H1 (cell line): Measurements from ENCODE around the gene MRPL45. TPM values are rescaled to one million over a fixed set of nuclear protein-coding genes. Genes with fewer than 3 reads are reported as not detected.
"Not testable (repeated sequence)": the region's sequence is repeated elsewhere in the genome, so short reads cannot be mapped to it uniquely, and the experiment has no call there.

ENCODE experiments used
- CTCF ChIA-PET: fragments of 300-600 bp; sonication (Branson Sonifier 250); formaldehyde crosslinking; loops from one replicate; lab custom pipeline; 2021; ENCODE audit not compliant: partially characterized antibody; lab: Charles Lee
- POLR2A ChIA-PET: fragments of 300-600 bp; sonication (Branson Sonifier 250); formaldehyde crosslinking; loops from one replicate; lab custom pipeline; 2021; ENCODE audit warnings: inconsistent platforms; ENCODE audit not compliant: partially characterized antibody; lab: Charles Lee
- DNase-seq, 2 experiments: peaks; one replicate each; pipeline versions ENCODE4 v3.0.0 to v3.0.0-alpha.2; 2010 to 2022; ENCODE audit warnings: low spot score in 2 of 2, low read depth in 1 of 2, mixed read lengths in 1 of 2
- FAIRE-seq: peaks from 2 replicates; lab custom pipeline; 2011; peaks lifted over from hg19 to GRCh38; lab: Jason Lieb, UNC
- H2AFZ ChIP-seq: 2 replicates; pipeline ENCODE4 v1.8.1; 2012; ENCODE audit warnings: low read length, inconsistent platforms
- H2AK5ac ChIP-seq: 2 replicates; pipeline ENCODE4 v1.6.1; 2013; ENCODE audit warnings: low read depth, low read length
- H2BK120ac ChIP-seq: replicated peaks from 2 replicates; pipeline ENCODE3; 2013; ENCODE audit warnings: low read depth, low read length, inconsistent platforms
- H2BK12ac ChIP-seq: 2 replicates; pipeline ENCODE4 v1.6.1; 2013; ENCODE audit warnings: low read depth, low read length
- H2BK15ac ChIP-seq: 2 replicates; pipeline ENCODE4 v1.6.1; 2013; ENCODE audit warnings: low read length
- H2BK20ac ChIP-seq: 2 replicates; pipeline ENCODE4 v1.6.1; 2013; ENCODE audit warnings: low read length
- H2BK5ac ChIP-seq: 2 replicates; pipeline ENCODE4 v1.6.1; 2013; ENCODE audit warnings: low read depth, low read length
- H3K14ac ChIP-seq: 2 replicates; pipeline ENCODE4 v1.6.1; 2013; ENCODE audit warnings: inconsistent platforms; ENCODE audit not compliant: insufficient read length
- H3K18ac ChIP-seq: 2 replicates; pipeline ENCODE4 v1.6.1; 2013; ENCODE audit warnings: low read length; ENCODE audit errors: extremely low read depth
- H3K23ac ChIP-seq: 2 replicates; pipeline ENCODE4 v1.6.1; 2013; ENCODE audit warnings: inconsistent platforms; ENCODE audit not compliant: insufficient read length
- H3K23me2 ChIP-seq: 2 replicates; pipeline ENCODE4 v1.6.1; 2013; ENCODE audit warnings: low read depth, low read length
- H3K27ac ChIP-seq: 2 replicates; pipeline ENCODE4 v1.6.1; 2011; ENCODE audit warnings: low read depth, low read length, inconsistent platforms
- H3K27me3 ChIP-seq, 4 experiments: replicated peaks in 1 of 4; 1 replicate in 1 of 4; 2 replicates in 3 of 4; pipeline versions ENCODE4 v1.6.1 to v1.8.1; 2011 to 2013; ENCODE audit warnings: low read length in 3 of 4, mild to moderate bottlenecking in 3 of 4, inconsistent platforms in 2 of 4, mixed read lengths in 2 of 4, moderate library complexity in 1 of 4; ENCODE audit not compliant: control insufficient read depth in 3 of 4, insufficient read depth in 3 of 4; ENCODE audit errors: extremely low read depth in 1 of 4
- H3K36me3 ChIP-seq, 4 experiments: 2 replicates each; pipeline versions ENCODE4 v1.6.1 to v1.8.1; 2011 to 2013; ENCODE audit warnings: mild to moderate bottlenecking in 4 of 4, low read length in 3 of 4, moderate library complexity in 2 of 4, control low read depth in 1 of 4, inconsistent platforms in 1 of 4; ENCODE audit not compliant: insufficient read depth in 4 of 4, control insufficient read depth in 2 of 4
- H3K4ac ChIP-seq: replicated peaks from 2 replicates; pipeline ENCODE3; 2013; ENCODE audit warnings: low read length, low read depth, mixed read lengths, inconsistent platforms; ENCODE audit not compliant: insufficient read length
- H3K4me1 ChIP-seq, 4 experiments: replicated peaks in 1 of 4; 1 replicate in 1 of 4; 2 replicates in 3 of 4; pipeline versions ENCODE4 v1.6.1 to v1.8.1; 2011 to 2013; ENCODE audit warnings: low read length in 3 of 4, inconsistent platforms in 2 of 4, mixed read lengths in 1 of 4; ENCODE audit not compliant: insufficient read depth in 4 of 4, control insufficient read depth in 3 of 4
- H3K4me2 ChIP-seq, 2 experiments: 2 replicates each; pipeline versions ENCODE4 v1.6.1 to v1.8.1; 2011 to 2013; ENCODE audit warnings: low read depth in 2 of 2, low read length in 2 of 2, control low read depth in 1 of 2, inconsistent platforms in 1 of 2, mild to moderate bottlenecking in 1 of 2; ENCODE audit not compliant: insufficient read depth in 1 of 2
- H3K4me3 ChIP-seq, 4 experiments: fragments of 200-600, 300-600 bp in 1 of 4; sonication (generic), shearing (Covaris generic), sonication (Bioruptor Twin) in 1 of 4; 2 replicates each; pipeline versions ENCODE4 v1.5.1 to v1.8.1; 2011 to 2016; ENCODE audit warnings: low read length in 4 of 4, low read depth in 3 of 4, control low read depth in 2 of 4, inconsistent platforms in 2 of 4, mild to moderate bottlenecking in 2 of 4, mixed read lengths in 1 of 4, moderate library complexity in 1 of 4; ENCODE audit not compliant: insufficient read depth in 2 of 4; ENCODE audit errors: extremely low read depth in 1 of 4
- H3K56ac ChIP-seq: replicated peaks from 2 replicates; pipeline ENCODE3; 2013; ENCODE audit warnings: low read depth, mild to moderate bottlenecking, mixed read lengths, low read length, inconsistent platforms; ENCODE audit not compliant: insufficient read length
- H3K79me1 ChIP-seq: 2 replicates; pipeline ENCODE4 v1.6.1; 2013; ENCODE audit warnings: low read depth, low read length, control low read depth
- H3K79me2 ChIP-seq, 2 experiments: 2 replicates each; pipeline versions ENCODE4 v1.6.1 to v1.8.1; 2012 to 2013; ENCODE audit warnings: low read length in 2 of 2, mild to moderate bottlenecking in 2 of 2, inconsistent platforms in 1 of 2; ENCODE audit not compliant: insufficient read depth in 2 of 2, control insufficient read depth in 1 of 2
- H3K9ac ChIP-seq, 4 experiments: replicated peaks in 1 of 4; 1 replicate in 1 of 4; 2 replicates in 3 of 4; pipeline versions ENCODE4 v1.6.1 to v1.8.1; 2011 to 2013; ENCODE audit warnings: low read depth in 3 of 4, low read length in 3 of 4, control low read depth in 2 of 4, mild to moderate bottlenecking in 2 of 4, moderate library complexity in 2 of 4, inconsistent platforms in 1 of 4; ENCODE audit errors: extremely low read depth in 1 of 4
- H3K9me3 ChIP-seq, 2 experiments: 2 replicates each; pipeline versions ENCODE4 v1.6.1 to v1.8.1; 2012 to 2013; ENCODE audit warnings: mild to moderate bottlenecking in 2 of 2, moderate library complexity in 2 of 2, control low read depth in 1 of 2, inconsistent platforms in 1 of 2, low read depth in 1 of 2, low read length in 1 of 2, mixed read lengths in 1 of 2; ENCODE audit not compliant: insufficient read depth in 2 of 2
- H4K20me1 ChIP-seq, 2 experiments: replicated peaks in 1 of 2; 2 replicates each; pipeline versions ENCODE3 to v1.8.1; 2011 to 2013; ENCODE audit warnings: inconsistent platforms in 2 of 2, low read length in 2 of 2, mild to moderate bottlenecking in 1 of 2; ENCODE audit not compliant: insufficient read depth in 2 of 2, control insufficient read depth in 1 of 2
- H4K5ac ChIP-seq: 2 replicates; pipeline ENCODE4 v1.6.1; 2013; ENCODE audit warnings: low read length, low read depth, mixed read lengths, inconsistent platforms; ENCODE audit not compliant: insufficient read length
- H4K8ac ChIP-seq: 2 replicates; pipeline ENCODE4 v1.8.0; 2013; ENCODE audit warnings: mild to moderate bottlenecking, moderate library complexity, low read length, inconsistent platforms; ENCODE audit not compliant: insufficient read depth; ENCODE audit errors: extremely low read depth
- H4K91ac ChIP-seq: replicated peaks from 2 replicates; pipeline ENCODE3; 2013; ENCODE audit warnings: low read length, mixed read lengths, inconsistent platforms; ENCODE audit not compliant: insufficient read length
- BACH1 ChIP-seq: IDR thresholded peaks from 2 replicates; pipeline ENCODE4 v1.6.1; 2012; ENCODE audit warnings: low read length, improper control_type of control experiment
- HDAC2 ChIP-seq, 2 experiments: fragments of 300-600 bp in 1 of 2; sonication (generic) in 1 of 2; IDR thresholded peaks; 2 replicates each; pipeline ENCODE4 v1.6.1; 2011 to 2012; ENCODE audit warnings: low read depth in 2 of 2, low read length in 2 of 2, mild to moderate bottlenecking in 2 of 2, moderate library complexity in 2 of 2, borderline replicate concordance in 1 of 2, inconsistent platforms in 1 of 2
- KDM5A ChIP-seq: fragments of 200-600 bp; IDR thresholded peaks from 2 replicates; pipeline ENCODE4 v1.7.1; 2012; ENCODE audit warnings: mild to moderate bottlenecking, low read length, inconsistent platforms, mixed read lengths
- NRF1 ChIP-seq: IDR thresholded peaks from 2 replicates; pipeline ENCODE4 v1.6.1; 2011; ENCODE audit warnings: mild to moderate bottlenecking, low read depth, low read length, improper control_type of control experiment
- POLR2AphosphoS5 ChIP-seq: IDR thresholded peaks from 2 replicates; pipeline ENCODE4 v1.6.1; 2011; ENCODE audit warnings: low read depth, low read length
- SP1 ChIP-seq: IDR thresholded peaks from 2 replicates; pipeline ENCODE4 v1.6.1; 2011; ENCODE audit warnings: low read depth, low read length
- TAF1 ChIP-seq: IDR thresholded peaks from 2 replicates; pipeline ENCODE4 v1.6.1; 2011; ENCODE audit warnings: mild to moderate bottlenecking, low read depth, low read length
- TBP ChIP-seq: IDR thresholded peaks from 2 replicates; pipeline ENCODE4 v1.6.1; 2011; ENCODE audit warnings: low read depth, low read length, improper control_type of control experiment
- TEAD4 ChIP-seq: IDR thresholded peaks from 2 replicates; pipeline ENCODE4 v1.6.1; 2012; ENCODE audit warnings: low read depth, low read length, inconsistent platforms, mixed read lengths
- YY1 ChIP-seq: IDR thresholded peaks from 2 replicates; pipeline ENCODE4 v1.6.1; 2011; ENCODE audit warnings: low read depth, mild to moderate bottlenecking, low read length
- WGBS, 2 experiments: shearing (Covaris generic) in 1 of 2; methylation state at CpG; one replicate each; pipeline versions ENCODE4 v1.1.6 to v1.1.7; 2013 to 2015; ENCODE audit warnings: low lambda C conversion rate in 2 of 2, mixed read lengths in 2 of 2, inconsistent platforms in 1 of 2, low coverage in 1 of 2, missing lambda C conversion rate in 1 of 2; ENCODE audit not compliant: insufficient replicate concordance in 2 of 2, insufficient coverage in 1 of 2, insufficient read length in 1 of 2; ENCODE audit errors: extremely low coverage in 1 of 2, missing lambda C conversion rate in 1 of 2; 5-methylcytosine and 5-hydroxymethylcytosine counted together
- long read RNA-seq, 2 experiments: library from RNA in 1 of 2; library from capped mRNA in 1 of 2; stranded (forward); transcript quantifications; one replicate each; pipeline ENCODE4 v2.0.0, GENCODE V29; 2021; ENCODE audit warnings: inconsistent platforms in 1 of 2
- polyA minus RNA-seq, 3 experiments: library from RNA; depleted of rRNA, polyadenylated mRNA; stranded (reverse); fragments of >200 nt; gene quantifications; 1 replicate in 2 of 3; 2 replicates in 1 of 3; pipeline ENCODE4 v1.2.3, GENCODE V29; 2011
- polyA plus RNA-seq, 7 experiments: library from polyadenylated mRNA; depleted of rRNA in 3 of 7; stranded (reverse) in 5 of 7; unstranded in 2 of 7; fragments of >200 nt in 5 of 7; fragments of 200-250 nt in 2 of 7; gene quantifications; 1 replicate in 5 of 7; 2 replicates in 1 of 7; 4 replicates in 1 of 7; pipeline versions ENCODE4 v1.2.1 to v1.2.3, GENCODE V29; 2011 to 2013; ENCODE audit warnings: missing spikeins in 2 of 7, mixed read lengths in 2 of 7
- total RNA-seq: library from RNA; stranded (reverse); fragmentation: NEBNext Ultra II Directional; extraction: Animal tissue kit (Norgen Biotek cat#: 25700); gene quantifications from 2 replicates; pipeline ENCODE4 v1.2.1, GENCODE V29; 2021

MRPL45 gene
- total RNA-seq (70.1 and 71.7 TPM in 2 replicates), polyA plus RNA-seq (2011; rRNA removed) (47.6 and 65.6 TPM in 2 replicates), polyA minus RNA-seq (2011; rRNA and poly(A)+ RNA removed) (72.6 and 101 TPM in 2 replicates)
- polyA plus RNA-seq (2011; cell fraction: cytosol; rRNA removed), result 77.9 TPM
- polyA plus RNA-seq (2011; cell fraction: nucleus; rRNA removed), result 50.2 TPM
- 59.8 to 79.6 TPM (median 62.9 TPM) in 4 replicates for polyA plus RNA-seq (2012, experiment 1 of 2)
- polyA plus RNA-seq (2012, experiment 2 of 2), result 28.4 TPM
- polyA plus RNA-seq (2013, experiment 1 of 2), result 70.2 TPM
- polyA plus RNA-seq (2013, experiment 2 of 2), result 69.7 TPM
- polyA minus RNA-seq (2011; cell fraction: cytosol; rRNA and poly(A)+ RNA removed), result 26.2 TPM
- polyA minus RNA-seq (2011; cell fraction: nucleus; rRNA and poly(A)+ RNA removed), result 31.4 TPM
- long read RNA-seq, experiment 1, transcript MRPL45-203 (8 exons, 1,705 nt), result major isoform, 31 of 62 reads
- long read RNA-seq, experiment 1, partial matches to known transcripts, result 23 of 62 reads
- long read RNA-seq, experiment 1, other reads (novel, unspliced or antisense), result 7 of 62 reads
- long read RNA-seq, experiment 2, transcript MRPL45-203 (8 exons, 1,705 nt), result major isoform, 115 of 136 reads
- long read RNA-seq, experiment 2, partial matches to known transcripts, result 7 of 136 reads
- long read RNA-seq, experiment 2, other reads (novel, unspliced or antisense), result 11 of 136 reads

DNA sequence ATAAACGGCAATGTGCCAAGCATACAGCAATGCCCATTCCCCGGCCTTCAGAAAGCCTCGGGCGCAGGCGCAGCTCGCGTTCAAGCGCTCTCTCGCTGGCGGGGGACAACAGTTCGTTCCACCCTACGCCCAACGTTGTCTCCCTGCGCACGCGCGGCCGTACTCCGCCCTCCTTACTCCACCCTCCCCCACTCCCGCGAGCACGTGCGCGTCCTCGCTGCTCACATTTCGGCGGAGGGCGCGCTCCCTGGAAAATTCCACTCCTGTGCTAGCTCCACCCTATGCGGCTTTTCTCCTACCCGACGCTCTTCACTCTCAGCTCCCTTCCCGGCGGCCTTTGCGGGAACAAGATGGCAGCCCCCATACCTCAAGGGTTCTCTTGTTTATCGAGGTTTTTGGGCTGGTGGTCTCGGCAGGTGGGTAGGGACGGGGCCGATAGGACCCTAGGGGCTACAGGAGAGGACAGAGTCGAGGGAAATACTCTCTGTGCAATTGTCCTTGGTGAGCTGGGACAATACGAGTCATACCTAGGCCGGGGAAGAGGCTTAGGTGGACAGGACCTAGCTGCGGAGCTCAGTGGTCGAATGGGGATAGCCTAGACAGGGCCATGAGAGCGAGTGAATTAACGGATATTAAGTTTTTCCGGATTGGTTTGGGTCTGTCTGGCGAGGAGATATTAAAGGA, at the start of gene MRPL45:
Gene MRPL45, plus strand, starts transcription at position 335 of the 684 bp plus-strand sequence. Its CDS starts 16 bp downstream, at position 351.
- Histone ChIP-seq H3K27ac (peak within 1 kb of the TSS; percentile 88), H3K4me2 (peak within 1 kb of the TSS; percentile 66 to 71), H4K8ac (peak within 1 kb of the TSS; percentile 99; the same call in 1 of the 2 replicates), H2AFZ (peak within 1 kb of the TSS; percentile 44; the same call in 1 of the 2 replicates), H3K9ac (peak within 1 kb of the TSS; percentile 61 to 96 (median 82)), H3K4me3 (peak within 1 kb of the TSS; percentile 67 to 86 (median 74))
- POLR2A ChIA-PET, result interaction anchor here (0.8 to 1.1 kb wide), 3 partner anchors 10 to 30 kb away, joined by 3 read pairs; no protein-coding TSS in a partner anchor
- not testable (repeated sequence) for H3K9me3 ChIP-seq, H3K79me2 ChIP-seq, H2BK5ac ChIP-seq, H3K4ac ChIP-seq, H2BK12ac ChIP-seq, H3K18ac ChIP-seq, H4K20me1 ChIP-seq, H3K14ac ChIP-seq, H3K4me1 ChIP-seq, H2BK15ac ChIP-seq, H2AK5ac ChIP-seq, H3K36me3 ChIP-seq, H2BK20ac ChIP-seq, H3K56ac ChIP-seq, H4K91ac ChIP-seq, FAIRE-seq, H2BK120ac ChIP-seq, H4K5ac ChIP-seq, H3K79me1 ChIP-seq, H3K27me3 ChIP-seq, H3K23me2 ChIP-seq, H3K23ac ChIP-seq
- peak; percentile 93 to 96 for DNase-seq
- 2% methylated on average over 42 of the region's 48 CpGs; no CpG with 5 or more reads in 1 of the 2 experiments for WGBS, 2 experiments
- CTCF ChIA-PET, result interaction anchor here (0.8 to 1.2 kb wide), 3 partner anchors 37 to 1816 kb away, joined by 3 read pairs; no protein-coding TSS in a partner anchor
- TF ChIP-seq NRF1 (peak; percentile 82), YY1 (peak; percentile 93), BACH1 (peak; percentile 43; the same call in 1 of the 2 replicates), HDAC2 (IDR thresholded peaks at IDR 0.05; ENCODE audit: borderline replicate concordance in 1 of 2, low read depth in 2 of 2, low read length in 2 of 2) (0 out of 4 replicates have a peak, but pooled peaks of 1 of the 2 experiments have one; percentile 5), TBP (peak; percentile 74), KDM5A (peak; percentile 83), TAF1 (peak; percentile 89), SP1 (peak; percentile 79), POLR2AphosphoS5 (peak; percentile 73), TEAD4 (peak; percentile 34; the same call in 1 of the 2 replicates)
